GM21723 (cell line): ENCODE data around the gene TRIML2.

Experiments
- ATAC-seq: cut with Tn5 transposase; IDR thresholded peaks from one replicate; pipeline ENCODE4 v1.9.1; 2021; ENCODE audit warnings: mild to moderate bottlenecking, moderate library complexity; ENCODE audit not compliant: unreplicated experiment

Gene TRIML2

GRCh38 chr4:188109157-188109755, at the start of gene TRIML2:
Gene TRIML2 (minus strand): TSS chr4:188109603. CDS start chr4:188105368, 4,235 bp downstream.
- ATAC-seq: no peak

GRCh38 chr4:188158336-188158735, 48.9 kb upstream of the TRIML2 start:
- no peak for ATAC-seq

GRCh38 chr4:188154668-188155405, 45.4 kb upstream of the TRIML2 start:
- ATAC-seq: no peak

- ATAC-seq: no peak
These were observed 38.4 kb upstream of the TRIML2 start for GRCh38 chr4:188147776-188148175.

GRCh38 chr4:188147176-188147575, 37.8 kb upstream of the TRIML2 start:
- no peak for ATAC-seq

- ATAC-seq: no peak
These were observed 37.2 kb upstream of the TRIML2 start for GRCh38 chr4:188146618-188147017.

GRCh38 chr4:188145601-188146000, 36.2 kb upstream of the TRIML2 start:
- ATAC-seq: no peak

GRCh38 chr4:188143731-188144130, 34.3 kb upstream of the TRIML2 start:
- ATAC-seq: no peak

GRCh38 chr4:188139671-188140070, 30.3 kb upstream of the TRIML2 start:
- no peak for ATAC-seq

GRCh38 chr4:188139141-188139540, 29.7 kb upstream of the TRIML2 start, which contains the start of gene TRIML1:
Gene TRIML1 (plus strand): TSS chr4:188139441. CDS start chr4:188139559, 118 bp downstream.
- no peak for ATAC-seq

GRCh38 chr4:188138227-188138626, 28.8 kb upstream of the TRIML2 start:
- ATAC-seq: no peak

GRCh38 chr4:188132232-188132631, 22.8 kb upstream of the TRIML2 start:
- no peak for ATAC-seq

GRCh38 chr4:188130355-188130754, 21.0 kb upstream of the TRIML2 start:
- ATAC-seq: no peak

- ATAC-seq: no peak
These were observed 17.9 kb upstream of the TRIML2 start for GRCh38 chr4:188127214-188127874.

GRCh38 chr4:188121530-188121929, 12.1 kb upstream of the TRIML2 start:
- no peak for ATAC-seq

GRCh38 chr4:188117631-188118324, 8.4 kb upstream of the TRIML2 start:
- no peak for ATAC-seq

GRCh38 chr4:188113156-188113555, 3.8 kb upstream of the TRIML2 start:
- no peak for ATAC-seq

GRCh38 chr4:188111955-188112354, 2.6 kb upstream of the TRIML2 start:
- ATAC-seq: no peak

GRCh38 chr4:188110741-188111471, 1.5 kb upstream of the TRIML2 start:
- no peak for ATAC-seq

- no peak for ATAC-seq
These were observed 633 bp upstream of the TRIML2 start for GRCh38 chr4:188110036-188110435.
